Measurements from ENCODE around the gene HIVEP3.

DNA sequence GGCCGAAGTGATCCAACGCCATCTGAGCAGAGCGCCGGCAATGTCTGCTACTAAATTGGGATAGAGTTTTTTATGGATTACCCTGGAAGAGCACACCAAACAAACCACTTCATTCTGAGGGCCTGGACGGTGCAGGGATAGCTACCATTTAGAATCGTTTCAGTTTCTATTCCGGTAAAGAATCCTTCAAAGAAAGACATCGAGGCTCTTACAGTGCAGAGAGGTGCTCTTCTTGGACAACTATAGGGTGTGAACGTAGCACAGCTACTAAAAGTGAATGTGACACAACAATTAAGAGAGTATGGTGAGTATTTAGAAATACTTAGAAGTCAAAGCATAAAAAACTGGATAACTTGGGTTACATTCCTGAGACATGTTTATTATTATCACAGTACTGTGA lies 16.1 kb downstream of the HIVEP3 start:
- TF ChIP-seq, protein P1, sequence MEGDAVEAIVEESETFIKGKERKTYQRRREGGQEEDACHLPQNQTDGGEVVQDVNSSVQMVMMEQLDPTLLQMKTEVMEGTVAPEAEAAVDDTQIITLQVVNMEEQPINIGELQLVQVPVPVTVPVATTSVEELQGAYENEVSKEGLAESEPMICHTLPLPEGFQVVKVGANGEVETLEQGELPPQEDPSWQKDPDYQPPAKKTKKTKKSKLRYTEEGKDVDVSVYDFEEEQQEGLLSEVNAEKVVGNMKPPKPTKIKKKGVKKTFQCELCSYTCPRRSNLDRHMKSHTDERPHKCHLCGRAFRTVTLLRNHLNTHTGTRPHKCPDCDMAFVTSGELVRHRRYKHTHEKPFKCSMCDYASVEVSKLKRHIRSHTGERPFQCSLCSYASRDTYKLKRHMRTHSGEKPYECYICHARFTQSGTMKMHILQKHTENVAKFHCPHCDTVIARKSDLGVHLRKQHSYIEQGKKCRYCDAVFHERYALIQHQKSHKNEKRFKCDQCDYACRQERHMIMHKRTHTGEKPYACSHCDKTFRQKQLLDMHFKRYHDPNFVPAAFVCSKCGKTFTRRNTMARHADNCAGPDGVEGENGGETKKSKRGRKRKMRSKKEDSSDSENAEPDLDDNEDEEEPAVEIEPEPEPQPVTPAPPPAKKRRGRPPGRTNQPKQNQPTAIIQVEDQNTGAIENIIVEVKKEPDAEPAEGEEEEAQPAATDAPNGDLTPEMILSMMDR (IDR thresholded peaks at IDR 0.05) = no peak
- TF ChIP-seq POLR2A (IDR thresholded peaks at IDR 0.05) = no peak
